Stimulated activated CD8-positive, alpha-beta memory T cell treated with anti-CD3 and anti-CD28 coated beads, Interleukin-4, amount 100 ng/mL, for 48 hours (primary cell): Measurements from ENCODE around the gene CTRB2.
A peak's percentile ranks its signal among the peaks of the same experiment; 100 is the strongest.
"Not testable (repeated sequence)": the region's sequence is repeated elsewhere in the genome, so short reads cannot be mapped to it uniquely, and the experiment has no call there.

Experiments used
- DNase-seq: peaks from one replicate; pipeline ENCODE4 v3.0.0-alpha.2; 2020

The CTRB2 gene

GRCh38 chr16:75241955-75242354 lies 35.0 kb upstream of the CTRB2 start:
- no peak for DNase-seq

GRCh38 chr16:75241412-75241811 lies 34.5 kb upstream of the CTRB2 start:
- DNase-seq: no peak

- DNase-seq: not testable (repeated sequence)
These were observed 33.7 kb upstream of the CTRB2 start for GRCh38 chr16:75240633-75241032.

DNA sequence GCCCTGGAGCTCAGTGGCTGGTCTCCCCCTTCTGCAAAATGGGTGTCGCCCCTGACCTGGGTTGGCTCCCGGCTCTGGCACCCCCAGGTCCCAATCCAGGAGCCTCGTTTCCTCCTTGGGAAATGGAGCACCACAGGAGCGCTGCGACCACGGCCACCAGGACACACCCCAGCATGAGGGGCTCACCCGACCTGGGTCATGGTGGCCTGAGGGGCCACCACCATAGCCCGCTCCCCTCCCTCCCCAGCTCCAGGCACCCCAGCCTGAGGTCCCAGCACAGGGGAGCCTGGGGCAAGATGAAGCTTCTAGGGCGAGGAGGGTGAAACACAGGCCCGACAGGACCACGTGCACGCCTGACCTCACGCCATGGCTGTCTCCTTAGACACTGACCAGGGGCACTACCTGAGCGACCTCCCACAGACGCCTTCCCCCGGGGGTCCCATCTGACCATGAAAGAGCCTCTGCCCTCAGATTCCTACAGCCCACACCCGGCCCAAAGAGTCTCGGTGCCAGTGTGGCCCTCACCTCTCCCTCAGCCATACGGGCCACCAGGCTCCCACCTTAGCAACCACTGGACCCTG lies 32.7 kb upstream of the CTRB2 start:
- DNase-seq: no peak

DNA sequence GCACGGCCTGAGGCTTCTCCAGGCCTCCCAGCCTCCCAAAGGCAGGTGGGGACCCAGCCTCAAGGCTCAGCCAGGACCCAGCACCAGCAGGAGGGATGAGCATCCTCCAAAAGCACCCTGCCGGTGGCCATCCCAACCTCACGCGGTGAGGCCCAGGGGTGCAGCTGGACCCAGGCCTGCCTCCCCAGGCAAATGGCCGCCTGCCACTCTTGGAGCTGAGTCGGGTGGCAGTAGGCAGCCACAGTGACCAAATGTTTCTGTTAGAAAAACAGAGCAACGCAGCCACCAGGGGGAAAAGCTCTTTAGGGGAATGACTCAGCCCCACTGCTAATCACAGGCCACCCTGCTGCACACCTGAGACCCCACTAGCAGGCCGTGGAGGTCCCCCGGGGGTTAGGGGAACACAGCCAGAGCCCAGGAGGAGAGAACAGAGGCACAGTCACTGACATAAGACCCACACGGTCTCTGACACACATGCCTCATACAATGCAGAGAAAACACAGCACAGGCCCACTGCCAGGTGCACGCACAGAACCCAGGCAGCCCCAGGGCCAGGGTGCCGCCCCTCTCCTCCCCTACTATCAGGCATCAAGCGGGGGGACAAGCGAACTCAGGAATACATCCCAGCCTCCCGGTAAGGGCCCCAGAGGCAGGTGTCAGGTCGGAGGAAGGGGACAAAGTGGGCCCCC lies 32.0 kb upstream of the CTRB2 start:
- no peak for DNase-seq

- no peak for DNase-seq
These were observed 31.3 kb upstream of the CTRB2 start for GRCh38 chr16:75238132-75238852.

GRCh38 chr16:75237398-75238131 lies 30.6 kb upstream of the CTRB2 start:
- no peak for DNase-seq

DNA sequence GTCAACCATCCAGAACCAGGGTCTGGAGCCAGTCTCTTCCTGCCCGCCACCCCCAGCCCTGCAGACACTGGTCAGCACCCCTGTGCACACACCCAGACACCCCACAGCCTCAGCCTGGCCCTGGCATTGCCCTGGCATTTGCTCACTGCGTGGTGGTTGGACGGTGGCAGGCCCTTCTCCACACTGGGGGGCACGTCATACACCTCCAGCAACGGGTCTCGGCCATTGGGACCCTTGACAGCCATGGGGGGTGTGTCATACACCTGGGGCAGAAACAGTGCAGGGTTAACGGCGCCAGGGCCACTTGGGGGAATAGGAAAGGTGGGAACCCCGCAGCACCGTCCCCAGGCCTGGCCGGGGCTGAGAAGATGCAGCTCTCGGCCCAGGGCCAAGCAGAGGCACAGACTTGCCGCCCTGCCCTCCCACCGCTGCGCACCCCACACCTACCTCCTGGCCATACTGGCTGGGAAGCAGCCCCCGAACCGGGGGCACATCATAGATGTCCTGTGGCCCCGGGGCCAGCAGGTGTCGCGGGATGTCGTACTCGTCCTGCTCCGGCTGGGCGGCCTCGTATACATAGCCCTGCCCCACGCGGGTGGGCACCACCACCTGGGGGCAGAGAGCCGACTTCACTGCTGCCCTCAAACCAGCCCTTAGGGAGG lies 29.9 kb upstream of the CTRB2 start:
- DNase-seq: no peak

GRCh38 chr16:75236232-75236631 lies 29.3 kb upstream of the CTRB2 start:
- peak; percentile 61 for DNase-seq

DNA sequence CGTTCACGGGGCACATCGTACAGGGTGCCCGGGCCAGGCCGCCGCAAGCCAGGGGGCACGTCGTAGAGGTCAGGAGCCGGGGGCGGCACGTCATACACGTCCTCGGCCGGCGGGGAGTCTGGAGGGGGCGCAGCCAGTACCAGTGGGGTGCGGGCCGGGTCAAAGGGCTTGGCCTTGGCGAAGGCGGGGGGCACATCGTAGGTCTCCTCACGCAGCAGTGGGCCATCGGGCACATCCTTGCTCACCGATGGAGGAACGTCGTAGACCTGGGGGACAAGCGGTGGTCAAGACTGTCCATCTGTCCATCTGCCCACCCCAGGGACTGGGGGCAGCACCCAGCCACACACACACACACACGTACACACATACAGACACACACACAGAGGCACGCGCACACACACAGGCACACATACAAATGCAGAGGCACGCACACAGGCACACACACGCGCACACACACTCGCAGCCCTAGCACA lies 28.8 kb upstream of the CTRB2 start:
- DNase-seq: no peak

- DNase-seq: no peak
These were observed 28.1 kb upstream of the CTRB2 start for GRCh38 chr16:75234856-75235696.

DNA sequence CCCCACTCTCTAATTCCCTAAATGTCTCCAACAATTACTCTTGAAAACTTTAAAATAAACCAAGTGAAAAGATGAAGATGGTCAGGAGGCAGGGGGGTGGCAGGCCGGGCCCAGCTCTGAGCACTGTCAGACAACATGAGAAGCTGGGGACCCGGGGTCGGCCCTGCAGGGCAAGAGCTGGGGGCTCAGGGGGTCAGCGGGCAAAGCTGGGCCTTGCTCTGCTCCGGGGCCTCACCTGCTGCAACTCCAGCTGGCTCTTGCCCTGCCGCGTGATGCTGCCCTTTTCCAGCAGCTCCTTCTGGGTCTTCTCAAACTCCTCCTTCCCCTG lies 26.6 kb upstream of the CTRB2 start:
- no peak for DNase-seq

GRCh38 chr16:75231570-75231969 lies 24.6 kb upstream of the CTRB2 start:
- DNase-seq: no peak

DNA sequence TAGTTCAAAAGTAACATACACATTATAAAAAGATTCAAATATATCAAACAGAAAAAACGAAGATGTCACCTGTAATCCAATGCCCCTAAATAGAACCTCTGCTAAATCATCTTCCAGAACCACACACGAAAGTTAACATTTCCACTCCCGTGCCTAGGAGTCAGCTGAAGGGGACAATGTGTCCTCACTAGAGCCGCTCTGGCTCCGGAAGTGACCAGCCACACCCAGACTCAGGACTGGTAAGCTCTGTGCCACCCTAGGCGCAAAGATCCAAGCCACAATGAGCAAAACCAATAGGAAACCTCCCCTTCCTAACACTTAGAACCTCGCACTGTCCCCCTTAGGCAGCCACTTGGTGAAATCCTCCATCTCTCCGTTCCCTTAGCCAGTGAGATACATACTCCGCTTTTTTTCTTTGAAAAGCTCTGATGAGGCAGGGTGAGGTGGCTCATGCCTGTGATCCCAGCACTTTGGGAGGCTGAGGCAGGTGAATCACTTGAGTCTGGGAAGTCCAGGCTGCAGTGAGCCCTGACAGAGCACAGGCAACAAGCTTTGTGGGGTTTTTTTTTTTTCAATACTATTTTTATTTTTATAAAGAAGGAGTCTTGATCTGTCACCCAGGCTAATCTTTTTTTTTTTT lies 23.6 kb upstream of the CTRB2 start:
- DNase-seq: no peak

DNA sequence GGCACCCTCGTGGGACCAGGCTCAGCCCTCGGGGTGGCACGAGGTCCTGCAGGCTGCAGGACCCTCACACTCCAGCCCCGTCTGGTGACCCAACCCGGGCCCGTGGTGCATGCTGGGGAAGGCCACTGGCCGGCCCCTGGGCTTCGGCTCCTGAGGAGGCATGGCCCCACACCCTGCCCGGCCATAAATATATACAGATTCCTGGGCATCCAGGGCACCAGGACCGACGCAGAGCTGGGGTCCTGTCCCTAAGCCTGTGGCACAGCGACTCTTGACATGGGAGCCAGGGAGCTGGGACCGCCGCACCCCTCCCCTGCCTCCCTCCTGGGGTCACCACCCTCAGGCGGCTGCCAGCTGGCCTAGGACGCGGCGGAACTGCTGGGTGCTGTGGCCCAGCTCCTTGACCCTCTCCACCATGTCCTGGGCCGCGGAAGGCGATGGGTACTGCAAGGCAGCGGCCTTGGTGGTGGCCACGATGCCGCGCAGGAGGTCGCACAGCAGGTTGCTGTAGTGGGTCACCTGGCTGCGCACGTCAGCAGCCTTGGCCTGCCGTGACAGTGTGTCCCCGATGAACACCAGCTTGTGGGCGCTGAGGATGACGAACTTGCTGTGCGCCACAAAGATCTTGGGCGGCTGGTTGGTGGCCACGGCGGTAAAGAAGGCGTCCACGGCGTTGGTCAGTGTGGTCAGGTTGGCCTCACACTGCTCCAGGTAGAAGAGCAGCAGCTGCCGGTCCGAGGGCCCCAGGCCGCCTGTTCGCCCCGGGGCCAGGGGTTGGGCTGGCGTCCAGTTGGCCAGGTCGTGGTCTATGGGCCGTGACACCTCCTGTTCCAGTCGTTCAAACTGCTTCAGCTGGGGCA lies 22.4 kb upstream of the CTRB2 start:
- no peak for DNase-seq

- DNase-seq: no peak
These were observed 21.4 kb upstream of the CTRB2 start for GRCh38 chr16:75228143-75228976.

GRCh38 chr16:75227361-75228142 lies 20.6 kb upstream of the CTRB2 start:
- no peak for DNase-seq

- no peak for DNase-seq
These were observed 19.8 kb upstream of the CTRB2 start for GRCh38 chr16:75226550-75227360.
